ENCODE measurements around the gene CMTM3.

The CMTM3 gene

DNA sequence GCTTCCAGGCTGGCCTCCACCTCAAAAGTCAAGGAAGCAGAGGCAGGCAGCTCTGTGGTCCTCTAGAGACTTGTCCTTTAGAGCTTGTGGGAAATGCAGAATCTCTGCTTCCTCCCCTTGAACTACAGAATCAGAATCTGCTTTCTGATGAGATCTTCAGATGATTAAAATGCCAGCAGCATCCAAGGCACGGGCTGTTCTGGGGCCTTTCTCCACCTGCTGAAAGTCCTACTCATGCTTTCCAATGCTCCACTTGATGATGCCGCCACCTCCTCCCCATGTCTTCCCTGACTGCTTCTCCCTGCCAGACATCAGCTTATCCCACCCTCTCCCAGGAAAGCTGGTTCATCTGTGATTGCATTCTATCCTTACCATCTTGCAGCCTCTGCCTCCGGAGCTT lies 33.3 kb downstream of the CMTM3 start:
- H3K4me3 ChIP-seq (replicated peaks; ENCODE audit: insufficient read depth, low read length), result no peak overlapping the region
- no peaks in the 10 kb centered on the region for H3K27me3 ChIP-seq (ENCODE audit: insufficient read depth, poor library complexity, severe bottlenecking)
- H3K27ac ChIP-seq (replicated peaks), result no peak overlapping the region
- TF ChIP-seq GABPA (IDR thresholded peaks at IDR 0.05; ENCODE audit: low read depth) (no peak), SPI1 (IDR thresholded peaks at IDR 0.05; ENCODE audit: borderline replicate concordance, low read depth) (no peak), POLR2AphosphoS5 (IDR thresholded peaks at IDR 0.05; ENCODE audit: low read depth) (no peak)
- TF ChIP-seq, protein P1, sequence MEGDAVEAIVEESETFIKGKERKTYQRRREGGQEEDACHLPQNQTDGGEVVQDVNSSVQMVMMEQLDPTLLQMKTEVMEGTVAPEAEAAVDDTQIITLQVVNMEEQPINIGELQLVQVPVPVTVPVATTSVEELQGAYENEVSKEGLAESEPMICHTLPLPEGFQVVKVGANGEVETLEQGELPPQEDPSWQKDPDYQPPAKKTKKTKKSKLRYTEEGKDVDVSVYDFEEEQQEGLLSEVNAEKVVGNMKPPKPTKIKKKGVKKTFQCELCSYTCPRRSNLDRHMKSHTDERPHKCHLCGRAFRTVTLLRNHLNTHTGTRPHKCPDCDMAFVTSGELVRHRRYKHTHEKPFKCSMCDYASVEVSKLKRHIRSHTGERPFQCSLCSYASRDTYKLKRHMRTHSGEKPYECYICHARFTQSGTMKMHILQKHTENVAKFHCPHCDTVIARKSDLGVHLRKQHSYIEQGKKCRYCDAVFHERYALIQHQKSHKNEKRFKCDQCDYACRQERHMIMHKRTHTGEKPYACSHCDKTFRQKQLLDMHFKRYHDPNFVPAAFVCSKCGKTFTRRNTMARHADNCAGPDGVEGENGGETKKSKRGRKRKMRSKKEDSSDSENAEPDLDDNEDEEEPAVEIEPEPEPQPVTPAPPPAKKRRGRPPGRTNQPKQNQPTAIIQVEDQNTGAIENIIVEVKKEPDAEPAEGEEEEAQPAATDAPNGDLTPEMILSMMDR (IDR thresholded peaks at IDR 0.05; ENCODE audit: insufficient read depth, low read length), result no peak
- TF ChIP-seq, protein P2, sequence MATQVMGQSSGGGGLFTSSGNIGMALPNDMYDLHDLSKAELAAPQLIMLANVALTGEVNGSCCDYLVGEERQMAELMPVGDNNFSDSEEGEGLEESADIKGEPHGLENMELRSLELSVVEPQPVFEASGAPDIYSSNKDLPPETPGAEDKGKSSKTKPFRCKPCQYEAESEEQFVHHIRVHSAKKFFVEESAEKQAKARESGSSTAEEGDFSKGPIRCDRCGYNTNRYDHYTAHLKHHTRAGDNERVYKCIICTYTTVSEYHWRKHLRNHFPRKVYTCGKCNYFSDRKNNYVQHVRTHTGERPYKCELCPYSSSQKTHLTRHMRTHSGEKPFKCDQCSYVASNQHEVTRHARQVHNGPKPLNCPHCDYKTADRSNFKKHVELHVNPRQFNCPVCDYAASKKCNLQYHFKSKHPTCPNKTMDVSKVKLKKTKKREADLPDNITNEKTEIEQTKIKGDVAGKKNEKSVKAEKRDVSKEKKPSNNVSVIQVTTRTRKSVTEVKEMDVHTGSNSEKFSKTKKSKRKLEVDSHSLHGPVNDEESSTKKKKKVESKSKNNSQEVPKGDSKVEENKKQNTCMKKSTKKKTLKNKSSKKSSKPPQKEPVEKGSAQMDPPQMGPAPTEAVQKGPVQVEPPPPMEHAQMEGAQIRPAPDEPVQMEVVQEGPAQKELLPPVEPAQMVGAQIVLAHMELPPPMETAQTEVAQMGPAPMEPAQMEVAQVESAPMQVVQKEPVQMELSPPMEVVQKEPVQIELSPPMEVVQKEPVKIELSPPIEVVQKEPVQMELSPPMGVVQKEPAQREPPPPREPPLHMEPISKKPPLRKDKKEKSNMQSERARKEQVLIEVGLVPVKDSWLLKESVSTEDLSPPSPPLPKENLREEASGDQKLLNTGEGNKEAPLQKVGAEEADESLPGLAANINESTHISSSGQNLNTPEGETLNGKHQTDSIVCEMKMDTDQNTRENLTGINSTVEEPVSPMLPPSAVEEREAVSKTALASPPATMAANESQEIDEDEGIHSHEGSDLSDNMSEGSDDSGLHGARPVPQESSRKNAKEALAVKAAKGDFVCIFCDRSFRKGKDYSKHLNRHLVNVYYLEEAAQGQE (IDR thresholded peaks at IDR 0.05; ENCODE audit: insufficient replicate concordance, low read depth), result no peak
- DNase-seq (ENCODE audit: low read depth in 1 of 2, low spot score in 1 of 2), result no peak

DNA sequence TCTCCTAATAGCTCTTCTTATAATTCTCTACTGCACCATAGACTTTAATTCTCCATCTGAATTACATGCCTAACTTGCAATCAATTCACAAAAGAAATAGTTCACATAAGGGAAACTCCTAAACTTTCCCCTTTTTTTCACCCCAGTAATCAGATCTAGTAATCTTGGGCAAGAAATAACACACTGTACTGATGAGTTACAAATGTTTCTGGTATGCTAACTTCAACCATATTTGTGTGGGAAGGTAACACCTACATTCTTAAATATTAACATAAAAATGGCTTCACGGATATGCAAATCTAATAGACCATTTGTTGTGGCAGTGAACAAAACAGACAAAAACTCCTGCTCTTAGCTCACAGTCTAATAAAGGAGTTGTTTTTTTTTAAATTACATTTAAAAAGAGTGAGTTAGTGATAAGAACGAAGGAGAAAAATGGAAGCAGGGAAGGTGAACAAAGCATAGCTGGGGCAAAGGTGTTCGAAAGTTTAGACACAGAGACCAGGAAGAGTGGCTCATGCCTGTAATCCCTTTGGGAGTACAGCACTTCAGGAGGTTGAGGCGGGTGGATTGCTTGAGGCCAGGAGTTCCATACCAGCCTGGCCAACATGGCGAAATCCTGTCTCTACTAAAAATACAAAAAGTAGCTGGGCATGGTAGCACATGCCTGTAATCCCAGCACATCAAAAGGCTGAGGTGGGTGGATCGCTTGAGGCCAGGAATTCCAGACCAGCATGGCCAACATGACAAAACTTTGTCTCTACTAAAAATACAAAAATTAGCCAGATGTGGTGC lies 34.8 kb downstream of the CMTM3 start:
- no peak overlapping the region for H3K4me3 ChIP-seq (replicated peaks; ENCODE audit: insufficient read depth, low read length)
- no peak for DNase-seq (ENCODE audit: low read depth in 1 of 2, low spot score in 1 of 2)
- no peaks in the 10 kb centered on the region for H3K27me3 ChIP-seq (ENCODE audit: insufficient read depth, poor library complexity, severe bottlenecking)
- no peak overlapping the region for H3K27ac ChIP-seq (replicated peaks)
- TF ChIP-seq GABPA (IDR thresholded peaks at IDR 0.05; ENCODE audit: low read depth) (no peak), SPI1 (IDR thresholded peaks at IDR 0.05; ENCODE audit: borderline replicate concordance, low read depth) (no peak), POLR2AphosphoS5 (IDR thresholded peaks at IDR 0.05; ENCODE audit: low read depth) (no peak)
- TF ChIP-seq, protein P1 (IDR thresholded peaks at IDR 0.05; ENCODE audit: insufficient read depth, low read length), result no peak
- TF ChIP-seq, protein P2 (IDR thresholded peaks at IDR 0.05; ENCODE audit: insufficient replicate concordance, low read depth), result no peak

DNA sequence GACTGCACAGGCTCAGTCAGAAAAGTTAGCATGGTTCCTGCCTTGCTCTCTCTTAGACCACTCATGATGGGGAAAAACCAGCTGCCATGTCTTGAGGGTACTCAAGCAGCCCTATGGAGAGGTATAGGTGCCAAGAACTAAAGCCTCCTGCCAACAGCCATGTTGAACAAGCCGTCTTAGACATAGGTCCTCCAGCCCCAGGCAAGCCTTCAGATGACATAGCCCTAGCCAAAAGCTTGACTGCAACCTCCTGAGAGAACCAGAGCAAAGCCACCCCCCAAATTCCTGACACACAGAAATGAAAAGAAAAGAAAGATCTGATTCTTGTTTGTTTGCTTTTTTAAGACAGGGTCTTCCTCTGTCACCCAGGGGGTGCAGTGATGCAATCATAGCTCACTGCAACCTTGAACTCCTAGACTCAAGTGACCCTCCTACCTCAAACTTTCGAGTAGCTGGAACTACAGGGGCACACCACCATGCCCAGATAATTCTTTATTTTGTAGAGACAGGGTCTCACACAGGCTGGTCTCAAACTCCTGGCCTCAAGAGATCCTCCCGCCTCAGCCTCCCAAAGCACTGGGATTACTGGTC lies 36.3 kb downstream of the CMTM3 start:
- Histone ChIP-seq H3K27me3 (ENCODE audit: insufficient read depth, poor library complexity, severe bottlenecking) (no peaks in the 10 kb centered on the region), H3K4me3 (replicated peaks; ENCODE audit: insufficient read depth, low read length) (no peak overlapping the region), H3K27ac (replicated peaks) (no peak overlapping the region)
- no peak for DNase-seq (ENCODE audit: low read depth in 1 of 2, low spot score in 1 of 2)
- TF ChIP-seq GABPA (IDR thresholded peaks at IDR 0.05; ENCODE audit: low read depth) (no peak), SPI1 (IDR thresholded peaks at IDR 0.05; ENCODE audit: borderline replicate concordance, low read depth) (no peak), POLR2AphosphoS5 (IDR thresholded peaks at IDR 0.05; ENCODE audit: low read depth) (no peak)
- TF ChIP-seq, protein P1 (IDR thresholded peaks at IDR 0.05; ENCODE audit: insufficient read depth, low read length), result no peak

Data from HL-60 (cell line).